Measurements from ENCODE around the gene HSPA1L.

HSPA1L gene

GRCh38 chr6:31761343-31761742 is 53.7 kb downstream of the HSPA1L start:
- no peak overlapping the region for H3K4me3 ChIP-seq (replicated peaks; ENCODE audit: low read depth, low read length)
- no peak for DNase-seq (ENCODE audit: extremely low read depth, low read depth)
- TF ChIP-seq CTCF (IDR thresholded peaks at IDR 0.05; ENCODE audit: low read depth, low read length, missing control alignments): no peak

- no peak for TF ChIP-seq CTCF (IDR thresholded peaks at IDR 0.05; ENCODE audit: low read depth, low read length, missing control alignments)
- no peak overlapping the region for H3K4me3 ChIP-seq (replicated peaks; ENCODE audit: low read depth, low read length)
- no peak for DNase-seq (ENCODE audit: extremely low read depth, low read depth)
Measured at GRCh38 chr6:31760790-31761189, 54.3 kb downstream of the HSPA1L start.
